Kidney (tissue), 14 donors: ENCODE data around the gene PTPRC. TPM values are rescaled to one million over a fixed set of nuclear protein-coding genes. Genes with fewer than 3 reads are reported as not detected.
A peak's percentile ranks its signal among the peaks of the same experiment; 100 is the strongest.

ENCODE experiments used
- DNase-seq, 5 donors: peaks; one replicate each; pipeline ENCODE4 v3.0.0-alpha.2; 2013 to 2020
- FAIRE-seq: peaks from 2 replicates; lab custom pipeline; 2012; peaks lifted over from hg19 to GRCh38; lab: Jason Lieb, UNC
- H3K27ac ChIP-seq, 2 donors: one replicate each; pipeline ENCODE4 v1.7.0; 2013; ENCODE audit warnings: low read depth in 2 of 2, low read length in 2 of 2, inconsistent platforms in 1 of 2
- H3K27me3 ChIP-seq: one replicate; pipeline ENCODE4 v1.7.1; 2013; ENCODE audit warnings: low read length, inconsistent platforms; ENCODE audit not compliant: control insufficient read depth, insufficient read depth
- H3K36me3 ChIP-seq, 3 donors: one replicate each; pipeline versions ENCODE4 v1.7.0 to v1.7.1; 2013; ENCODE audit warnings: low read length in 3 of 3, control low read depth in 1 of 3, inconsistent platforms in 1 of 3; ENCODE audit not compliant: insufficient read depth in 3 of 3, control insufficient read depth in 2 of 3
- H3K4me1 ChIP-seq, 3 donors: one replicate each; pipeline versions ENCODE4 v1.7.0 to v1.7.1; 2013; ENCODE audit warnings: low read length in 3 of 3, inconsistent platforms in 1 of 3, low read depth in 1 of 3; ENCODE audit not compliant: control insufficient read depth in 2 of 3, insufficient read depth in 2 of 3
- H3K4me3 ChIP-seq, 3 donors: one replicate each; pipeline versions ENCODE4 v1.7.0 to v1.8.1; 2013; ENCODE audit warnings: low read length in 3 of 3, control low read depth in 1 of 3, inconsistent platforms in 1 of 3
- H3K9ac ChIP-seq, 3 donors: one replicate each; pipeline versions ENCODE4 v1.7.0 to v1.7.1; 2013; ENCODE audit warnings: low read length in 3 of 3, control low read depth in 1 of 3, inconsistent platforms in 1 of 3
- H3K9me3 ChIP-seq, 3 donors: one replicate each; pipeline versions ENCODE4 v1.7.0 to v1.7.1; 2013; ENCODE audit warnings: low read length in 3 of 3, control low read depth in 1 of 3, inconsistent platforms in 1 of 3; ENCODE audit not compliant: control insufficient read depth in 2 of 3, insufficient read depth in 1 of 3
- intact Hi-C: fragments of 100-400 bp; cut with DNase I; formaldehyde crosslinking; loops from one replicate; pipeline ENCODE4 v1.11.1; 2022
- polyA plus RNA-seq: library from polyadenylated mRNA; stranded (reverse); fragments of 350-450 nt; fragmentation: Illumina TruSeq; extraction: RNeasy Lipid Tissue Mini Kit (QIAGEN cat#74804); gene quantifications from one replicate; pipeline ENCODE4 v1.2.3, GENCODE V29; 2014; ENCODE audit warnings: low read depth, low replicate concordance; ENCODE audit not compliant: insufficient read depth
- total RNA-seq: library from RNA; stranded (reverse); fragmentation: NEBNext Ultra II Directional; extraction: Animal tissue kit (Norgen Biotek cat#: 25700); gene quantifications from one replicate; pipeline ENCODE4 v1.2.1, GENCODE V29; 2021
- TF ChIP-seq, protein P1 (sequence below): IDR thresholded peaks from 3 replicates; pipeline ENCODE4 v1.5.1; 2012; ENCODE audit warnings: mild to moderate bottlenecking, moderate library complexity, borderline replicate concordance; ENCODE audit not compliant: insufficient read depth; ENCODE audit errors: extremely low read depth
- donor health status: control.
- donor health status: control.
- donor health status: control.
- donor health status: control.
- donor health status: control.
- donor health status: DM: yes; HTN: yes; CAD: no.
- donor health status: Normal renal cell carcinoma (clear cell type).

PTPRC gene
- total and polyA plus RNA-seq, 2 donors from 2014 or later = 1.4 to 60.2 TPM

DNA sequence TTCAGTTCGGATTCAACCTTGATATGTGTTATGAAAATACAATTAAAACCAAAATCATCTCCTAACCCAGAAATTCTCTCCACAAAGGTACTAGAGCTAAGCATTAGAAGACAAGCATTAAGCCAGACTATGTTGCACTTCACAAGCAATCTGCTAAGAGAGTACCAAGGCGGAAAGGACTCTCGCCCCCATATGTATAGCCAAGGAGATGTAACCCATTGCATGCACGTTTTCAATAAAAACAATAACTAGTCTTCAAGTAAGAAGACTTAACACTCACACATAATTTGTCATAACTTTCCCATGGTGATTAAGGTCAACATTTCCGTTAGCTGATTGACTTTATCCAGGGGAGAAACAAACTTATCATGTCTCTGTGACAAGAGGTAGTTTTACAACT, 27.6 kb upstream of the PTPRC start:
- H3K4me1 ChIP-seq = no peaks in the 10 kb centered on the region
- TF ChIP-seq, protein P1, sequence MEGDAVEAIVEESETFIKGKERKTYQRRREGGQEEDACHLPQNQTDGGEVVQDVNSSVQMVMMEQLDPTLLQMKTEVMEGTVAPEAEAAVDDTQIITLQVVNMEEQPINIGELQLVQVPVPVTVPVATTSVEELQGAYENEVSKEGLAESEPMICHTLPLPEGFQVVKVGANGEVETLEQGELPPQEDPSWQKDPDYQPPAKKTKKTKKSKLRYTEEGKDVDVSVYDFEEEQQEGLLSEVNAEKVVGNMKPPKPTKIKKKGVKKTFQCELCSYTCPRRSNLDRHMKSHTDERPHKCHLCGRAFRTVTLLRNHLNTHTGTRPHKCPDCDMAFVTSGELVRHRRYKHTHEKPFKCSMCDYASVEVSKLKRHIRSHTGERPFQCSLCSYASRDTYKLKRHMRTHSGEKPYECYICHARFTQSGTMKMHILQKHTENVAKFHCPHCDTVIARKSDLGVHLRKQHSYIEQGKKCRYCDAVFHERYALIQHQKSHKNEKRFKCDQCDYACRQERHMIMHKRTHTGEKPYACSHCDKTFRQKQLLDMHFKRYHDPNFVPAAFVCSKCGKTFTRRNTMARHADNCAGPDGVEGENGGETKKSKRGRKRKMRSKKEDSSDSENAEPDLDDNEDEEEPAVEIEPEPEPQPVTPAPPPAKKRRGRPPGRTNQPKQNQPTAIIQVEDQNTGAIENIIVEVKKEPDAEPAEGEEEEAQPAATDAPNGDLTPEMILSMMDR = no peak
- no peak for FAIRE-seq
- no peaks in the 10 kb centered on the region for H3K36me3 ChIP-seq
- no peaks in the 10 kb centered on the region for H3K9me3 ChIP-seq
- no peak overlapping the region for H3K4me3 ChIP-seq
- H3K27ac ChIP-seq = no peak overlapping the region
- no peaks in the 10 kb centered on the region for H3K27me3 ChIP-seq
- no peak overlapping the region for H3K9ac ChIP-seq
- DNase-seq = no peak
- intact Hi-C loops = no loop called here

DNA sequence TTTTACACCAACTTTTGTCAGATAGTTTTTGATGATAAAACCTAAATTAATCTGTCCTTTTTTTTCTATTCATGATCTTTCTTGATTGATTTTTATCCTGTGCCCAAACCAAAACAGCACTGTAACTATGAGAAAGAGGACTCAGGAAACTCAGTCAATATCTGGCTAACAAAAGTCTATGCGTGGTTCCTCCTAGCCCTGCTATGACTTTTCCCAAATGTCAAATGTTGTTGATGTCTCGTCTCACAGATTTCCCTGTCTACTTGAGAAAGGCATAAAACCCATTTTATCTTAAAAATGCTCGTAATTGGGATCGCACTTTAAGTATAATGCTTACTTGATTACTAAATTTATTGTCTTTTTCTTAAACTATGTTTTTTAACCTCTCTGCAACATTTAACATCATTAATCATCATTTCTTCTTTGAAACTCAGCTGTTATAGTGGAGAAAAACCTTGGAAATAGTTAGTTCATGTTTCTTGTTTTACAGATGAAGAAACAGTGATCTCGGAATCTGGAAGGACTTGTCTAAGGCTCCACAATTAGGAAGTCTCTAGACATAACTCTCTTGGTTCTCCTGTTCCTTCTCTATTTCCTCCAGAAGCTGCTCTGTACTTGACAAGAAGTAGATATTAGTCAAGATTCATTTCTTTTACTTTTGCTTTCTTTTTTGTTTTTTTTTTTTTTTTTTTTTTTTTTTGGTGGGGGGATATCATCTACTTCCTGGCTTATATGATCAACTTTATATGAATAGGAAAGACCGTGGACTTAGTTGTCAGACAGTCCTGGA, 26.2 kb upstream of the PTPRC start:
- Histone ChIP-seq H3K36me3 (no peaks in the 10 kb centered on the region), H3K27ac (no peak overlapping the region), H3K27me3 (no peaks in the 10 kb centered on the region), H3K9ac (no peak overlapping the region), H3K4me1 (no peaks in the 10 kb centered on the region), H3K4me3 (no peak overlapping the region), H3K9me3 (no peaks in the 10 kb centered on the region)
- intact Hi-C loops = no loop called here
- DNase-seq = no peak
- peak; percentile 42 for FAIRE-seq
- TF ChIP-seq, protein P1 = no peak

DNA sequence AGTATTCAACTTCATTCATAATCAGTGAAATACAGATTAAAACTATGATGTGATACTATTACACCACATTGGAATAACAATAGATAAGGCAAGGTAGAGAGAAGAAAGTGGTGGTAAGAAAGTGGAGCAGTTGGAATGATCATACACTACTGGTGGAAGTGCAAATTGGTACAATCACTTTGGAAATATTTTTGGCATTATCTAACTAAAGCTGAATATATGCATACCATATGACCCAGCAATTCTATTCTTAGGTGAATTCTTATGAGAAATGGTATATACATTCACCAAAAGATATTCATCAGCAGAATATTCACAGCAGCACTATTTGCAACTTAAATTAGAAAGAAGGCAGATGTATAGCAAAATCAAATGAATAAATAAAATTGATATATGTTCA, 21.4 kb upstream of the PTPRC start:
- Histone ChIP-seq H3K27ac (no peak overlapping the region), H3K36me3 (no peaks in the 10 kb centered on the region), H3K9ac (no peak overlapping the region), H3K27me3 (no peaks in the 10 kb centered on the region), H3K4me1 (no peaks in the 10 kb centered on the region), H3K9me3 (no peaks in the 10 kb centered on the region), H3K4me3 (no peak overlapping the region)
- FAIRE-seq = no peak
- TF ChIP-seq, protein P1 = no peak
- DNase-seq = no peak
- intact Hi-C loops = no loop called here
